Measurements from ENCODE around the gene TBX3. TPM values are rescaled to one million over a fixed set of nuclear protein-coding genes. Genes with fewer than 3 reads are reported as not detected.

Gene TBX3
- total and polyA plus RNA-seq, 2 donors (not counting 3 experiments of a cell fraction or from before 2014, with no cell fraction given), result 0.52 to 2.0 TPM

DNA sequence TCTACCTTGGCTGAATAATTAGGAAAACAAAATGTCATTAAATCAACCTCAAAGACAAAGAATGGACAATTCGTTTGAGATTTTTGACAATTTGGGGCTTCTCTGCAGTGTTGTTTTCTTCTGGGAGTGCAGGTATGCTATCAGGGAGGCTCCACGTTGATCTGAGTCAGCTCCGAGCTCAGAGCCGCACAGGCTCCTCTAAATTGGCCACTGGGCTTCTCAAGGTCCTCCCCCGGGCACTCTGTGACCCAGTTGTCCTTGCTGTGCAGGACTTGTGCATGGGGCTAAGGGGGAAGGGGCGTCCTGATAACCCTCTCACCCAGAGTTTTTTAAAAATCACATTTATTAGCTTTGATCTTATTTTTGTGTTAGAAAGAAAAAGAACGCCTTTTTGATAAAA lies 52.7 kb downstream of the TBX3 start:
- no peak overlapping the region for H3K4me2 ChIP-seq (ENCODE audit: insufficient read depth, low read length)
- no peak overlapping the region for H3K4me3 ChIP-seq (replicated peaks in 1 of 3; ENCODE audit: insufficient read depth in 1 of 3, low read depth in 1 of 3, low read length in 3 of 3)
- DNase-seq (ENCODE audit: low read depth, low spot score), result no peak
- H3K79me2 ChIP-seq (ENCODE audit: control insufficient read depth, insufficient read depth, low read length), result no peaks in the 10 kb centered on the region
- ChIA-PET POLR2A (no interaction called here), CTCF (interaction anchor here (1.1 kb wide), 2 partner anchors 1287 to 1316 kb away, joined by 3 to 5 read pairs; no protein-coding TSS in a partner anchor)
- no peak overlapping the region for H3K9ac ChIP-seq (replicated peaks; ENCODE audit: extremely low read depth, insufficient read depth, low read length)
- H3K4me1 ChIP-seq (ENCODE audit: control insufficient read depth, extremely low read depth, insufficient read depth, low read length), result no peaks in the 10 kb centered on the region
- H3K27me3 ChIP-seq (ENCODE audit: control insufficient read depth in 2 of 2, insufficient read depth in 2 of 2, low read length in 2 of 2), result no peaks in the 10 kb centered on the region
- dilution Hi-C loops (cut with MboI; ENCODE audit: extremely low pct_ligation_motif_present, low sequenced_read_pairs) (no loop called here), intact Hi-C loops (cut with micrococcal nuclease) (no loop called here)
- H3K27ac ChIP-seq (ENCODE audit: insufficient read depth, low read depth, low read length), result no peak overlapping the region
- no peak for FAIRE-seq
- no peaks in the 10 kb centered on the region for H4K20me1 ChIP-seq (replicated peaks; ENCODE audit: control insufficient read depth, extremely low read depth, insufficient read depth, low read length)
- H3K9me1 ChIP-seq (replicated peaks; ENCODE audit: control insufficient read depth, extremely low read depth, insufficient read depth, low read length), result no peaks in the 10 kb centered on the region
- TF ChIP-seq POLR2AphosphoS5 (IDR thresholded peaks at IDR 0.05; ENCODE audit: insufficient read depth, low read depth, low read length), result no peak
- no peak for TF ChIP-seq JUN (IDR thresholded peaks at IDR 0.05; ENCODE audit: borderline replicate concordance, insufficient read depth, insufficient read length, low read depth)
- TF ChIP-seq POLR2A (IDR thresholded peaks at IDR 0.05; ENCODE audit: low read depth, low read length), result no peak
- no peak for TF ChIP-seq GATA2 (IDR thresholded peaks at IDR 0.05; ENCODE audit: insufficient read depth, insufficient read length, low read depth, low read length)
- TF ChIP-seq, protein P1, sequence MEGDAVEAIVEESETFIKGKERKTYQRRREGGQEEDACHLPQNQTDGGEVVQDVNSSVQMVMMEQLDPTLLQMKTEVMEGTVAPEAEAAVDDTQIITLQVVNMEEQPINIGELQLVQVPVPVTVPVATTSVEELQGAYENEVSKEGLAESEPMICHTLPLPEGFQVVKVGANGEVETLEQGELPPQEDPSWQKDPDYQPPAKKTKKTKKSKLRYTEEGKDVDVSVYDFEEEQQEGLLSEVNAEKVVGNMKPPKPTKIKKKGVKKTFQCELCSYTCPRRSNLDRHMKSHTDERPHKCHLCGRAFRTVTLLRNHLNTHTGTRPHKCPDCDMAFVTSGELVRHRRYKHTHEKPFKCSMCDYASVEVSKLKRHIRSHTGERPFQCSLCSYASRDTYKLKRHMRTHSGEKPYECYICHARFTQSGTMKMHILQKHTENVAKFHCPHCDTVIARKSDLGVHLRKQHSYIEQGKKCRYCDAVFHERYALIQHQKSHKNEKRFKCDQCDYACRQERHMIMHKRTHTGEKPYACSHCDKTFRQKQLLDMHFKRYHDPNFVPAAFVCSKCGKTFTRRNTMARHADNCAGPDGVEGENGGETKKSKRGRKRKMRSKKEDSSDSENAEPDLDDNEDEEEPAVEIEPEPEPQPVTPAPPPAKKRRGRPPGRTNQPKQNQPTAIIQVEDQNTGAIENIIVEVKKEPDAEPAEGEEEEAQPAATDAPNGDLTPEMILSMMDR (IDR thresholded peaks at IDR 0.05; ENCODE audit: extremely low read depth in 1 of 2, insufficient read depth in 1 of 2, low read depth in 1 of 2, low read length in 2 of 2), result no peak
- TF ChIP-seq MYC (IDR thresholded peaks at IDR 0.05; ENCODE audit: low read depth, low read length), result no peak
- no peak for TF ChIP-seq EZH2 (IDR thresholded peaks at IDR 0.05; ENCODE audit: borderline replicate concordance, low read depth, low read length, severe bottlenecking)
- TF ChIP-seq FOS (IDR thresholded peaks at IDR 0.05; ENCODE audit: borderline replicate concordance, insufficient read depth, low read length), result no peak
- TF ChIP-seq, protein P2, sequence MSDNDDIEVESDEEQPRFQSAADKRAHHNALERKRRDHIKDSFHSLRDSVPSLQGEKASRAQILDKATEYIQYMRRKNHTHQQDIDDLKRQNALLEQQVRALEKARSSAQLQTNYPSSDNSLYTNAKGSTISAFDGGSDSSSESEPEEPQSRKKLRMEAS (IDR thresholded peaks at IDR 0.05; ENCODE audit: insufficient read depth, insufficient read length), result no peak
- no peak overlapping the region for H2AFZ ChIP-seq (ENCODE audit: low read depth, low read length)
- no peaks in the 10 kb centered on the region for H3K36me3 ChIP-seq (ENCODE audit: control insufficient read depth in 2 of 2, extremely low read depth in 1 of 2, insufficient read depth in 2 of 2, low read length in 2 of 2)
- BruUV-seq (replicated peaks), result no TSS peak
- no peaks in the 10 kb centered on the region for H3K9me3 ChIP-seq (replicated peaks; ENCODE audit: control insufficient read depth, insufficient read depth, low read length)

All from endothelial cell of umbilical vein (primary cell).